Esophagus muscularis mucosa (tissue), 4 donors: ENCODE results near the gene TRAF3.

Experiments used
- CTCF ChIP-seq, 3 experiments: fragments of 200-600 bp in 2 of 3; fragments of 450-650 bp in 1 of 3; sonication (generic) in 2 of 3; IDR thresholded peaks; one replicate each; pipeline ENCODE4 v1.5.1; 2017 to 2019; ENCODE audit warnings: antibody characterized with exemption in 3 of 3, mild to moderate bottlenecking in 2 of 3, moderate library complexity in 1 of 3
- EP300 ChIP-seq: sonication (generic); formaldehyde crosslinking; IDR thresholded peaks from one replicate; pipeline ENCODE4 v1.6.1; 2017; ENCODE audit warnings: antibody characterized with exemption
- POLR2A ChIP-seq: fragments of 450-650 bp; IDR thresholded peaks from one replicate; pipeline ENCODE4 v1.6.1; 2017; ENCODE audit warnings: antibody characterized with exemption, moderate library complexity, mild to moderate bottlenecking, low read depth
- POLR2AphosphoS5 ChIP-seq, 2 donors: sonication (generic); formaldehyde crosslinking; IDR thresholded peaks; one replicate each; pipeline ENCODE4 v1.6.1; 2017; ENCODE audit warnings: antibody characterized with exemption in 2 of 2

GRCh38 chr14:102829016-102829548 lies 51.8 kb downstream of the TRAF3 start:
- TF ChIP-seq CTCF (IDR thresholded peaks at IDR 0.05) (no peak), EP300 (no peak), POLR2AphosphoS5 (IDR thresholded peaks at IDR 0.05) (no peak), POLR2A (no peak)
